K562 (cell line): ENCODE measurements around the gene PIK3CA. TPM values are rescaled to one million over a fixed set of nuclear protein-coding genes. Genes with fewer than 3 reads are reported as not detected.

ENCODE experiments used
- ATAC-seq: fragments of 200-7000 bp; cut with Tn5 transposase; 3 replicates; pipeline ENCODE4 v1.9.1; 2020; ENCODE audit warnings: moderate library complexity
- BruUV-seq: library from RNA; stranded (reverse); fragments of 400-500 nt; replicated peaks from 2 replicates; lab custom pipeline; 2021; lab: Mats Ljungman, UMichigan
- CTCF ChIA-PET: fragments of 300-600 bp; formaldehyde crosslinking; extraction: SDS; loops from one replicate; lab custom pipeline; 2021; ENCODE audit warnings: low intra/inter-chr PET ratio; lab: Yijun Ruan, JAX
- POLR2A ChIA-PET: fragments of 300-600, 350-650 bp; sonication (Branson Sonifier 250); formaldehyde crosslinking; extraction: SDS; loops from one replicate; lab custom pipeline; 2021; ENCODE audit warnings: antibody characterized with exemption, inconsistent platforms; lab: Yijun Ruan, JAX
- DNase-seq, 4 experiments: peaks; one replicate each; pipeline versions ENCODE4 v3.0.0 to v3.0.0-alpha.2; 2011 to 2018; ENCODE audit warnings: low spot score in 3 of 4, mixed read lengths in 3 of 4; ENCODE audit errors: extremely low read depth in 1 of 4
- FAIRE-seq: peaks from 2 replicates; lab custom pipeline; 2011; peaks lifted over from hg19 to GRCh38; lab: Jason Lieb, UNC
- H2AFZ ChIP-seq: 2 replicates; pipeline ENCODE4 v1.6.0; 2011; ENCODE audit warnings: low read depth, low read length, control low read depth, inconsistent platforms
- H3K27ac ChIP-seq: fragments of 200-600 bp; 3 replicates; pipeline ENCODE4 v1.8.0; 2011; ENCODE audit warnings: low read depth, mild to moderate bottlenecking, control low read depth, inconsistent platforms, low read length, moderate library complexity, mixed read lengths; ENCODE audit errors: extremely low read depth
- H3K27me3 ChIP-seq, 2 experiments: fragments of 300-600 bp in 1 of 2; 2 replicates in 1 of 2; 3 replicates in 1 of 2; pipeline versions ENCODE4 v1.6.0 to v1.8.0; 2011; ENCODE audit warnings: inconsistent platforms in 2 of 2, low read length in 2 of 2, mild to moderate bottlenecking in 1 of 2, mixed read lengths in 1 of 2, moderate library complexity in 1 of 2; ENCODE audit not compliant: control insufficient read depth in 2 of 2, insufficient read depth in 2 of 2
- H3K36me3 ChIP-seq: fragments of 300-600 bp; 3 replicates; pipeline ENCODE4 v1.8.0; 2011; ENCODE audit warnings: mild to moderate bottlenecking, low read length, inconsistent platforms; ENCODE audit not compliant: control insufficient read depth, insufficient read depth
- H3K4me1 ChIP-seq, 2 experiments: fragments of 200-600 bp in 1 of 2; replicated peaks in 1 of 2; 2 replicates in 1 of 2; 3 replicates in 1 of 2; pipeline versions ENCODE4 v1.5.1 to v1.8.0; 2011; ENCODE audit warnings: inconsistent platforms in 2 of 2, low read length in 2 of 2, mild to moderate bottlenecking in 1 of 2, mixed read lengths in 1 of 2, moderate library complexity in 1 of 2; ENCODE audit not compliant: control insufficient read depth in 2 of 2, insufficient read depth in 2 of 2
- H3K4me2 ChIP-seq: 2 replicates; pipeline ENCODE4 v1.6.1; 2011; ENCODE audit warnings: low read length, control low read depth, inconsistent platforms, mixed read lengths; ENCODE audit not compliant: insufficient read depth
- H3K4me3 ChIP-seq: fragments of 200-600 bp; sonication (generic), shearing (Covaris generic); 2 replicates; pipeline ENCODE4 v1.5.1; 2016; ENCODE audit warnings: control low read depth, inconsistent platforms
- H3K79me2 ChIP-seq: fragments of 200-600 bp; 3 replicates; pipeline ENCODE4 v1.8.0; 2011; ENCODE audit warnings: low read length, inconsistent platforms; ENCODE audit not compliant: control insufficient read depth, insufficient read depth
- H3K9ac ChIP-seq, 2 experiments: 2 replicates each; pipeline versions ENCODE4 v1.6.0 to v1.6.1; 2011; ENCODE audit warnings: low read depth in 2 of 2, low read length in 2 of 2, control low read depth in 1 of 2, inconsistent platforms in 1 of 2, mild to moderate bottlenecking in 1 of 2, mixed read lengths in 1 of 2; ENCODE audit not compliant: insufficient read depth in 1 of 2
- H3K9me1 ChIP-seq: one replicate; pipeline ENCODE4 v1.6.0; 2011; ENCODE audit warnings: inconsistent platforms, mild to moderate bottlenecking, low read length, moderate library complexity; ENCODE audit not compliant: control insufficient read depth, insufficient read depth
- H3K9me3 ChIP-seq: replicated peaks from 2 replicates; pipeline ENCODE4 v1.5.1; 2011; ENCODE audit warnings: low read depth, low read length, inconsistent platforms; ENCODE audit not compliant: control insufficient read depth, insufficient read depth
- H4K20me1 ChIP-seq: replicated peaks from 2 replicates; pipeline ENCODE4 v1.6.1; 2011; ENCODE audit warnings: low read length, inconsistent platforms, mixed read lengths; ENCODE audit not compliant: control insufficient read depth, insufficient read depth
- CHAMP1 ChIP-seq: fragments of 450-650 bp; IDR thresholded peaks from 2 replicates; pipeline ENCODE4 v1.6.1; 2016; ENCODE audit warnings: mild to moderate bottlenecking
- CTCF ChIP-seq, 3 experiments: IDR thresholded peaks in 2 of 3; conservative IDR thresholded peaks in 1 of 3; 2 replicates each; pipeline ENCODE4 v1.5.1; 2011 to 2012; ENCODE audit warnings: low read length in 3 of 3, mild to moderate bottlenecking in 3 of 3, control low read depth in 2 of 3, improper control_type of control experiment in 1 of 3, inconsistent platforms in 1 of 3, low read depth in 1 of 3, mixed read lengths in 1 of 3, moderate library complexity in 1 of 3; ENCODE audit not compliant: insufficient read depth in 2 of 3
- ETV6 ChIP-seq, 3 experiments: fragments of 150-350 bp in 1 of 3; sonication (generic) in 1 of 3; formaldehyde crosslinking in 1 of 3; IDR thresholded peaks; 2 replicates each; pipeline versions ENCODE4 v1.6.1 to v1.8.0; 2014 to 2022; ENCODE audit warnings: borderline replicate concordance in 2 of 3, low read depth in 2 of 3, antibody characterized with exemption in 1 of 3, low read length in 1 of 3, mild to moderate bottlenecking in 1 of 3, missing genetic modification reagents in 1 of 3
- FOS ChIP-seq: IDR thresholded peaks from 3 replicates; pipeline ENCODE4 v1.6.1; 2011; ENCODE audit not compliant: insufficient read length; ENCODE audit errors: extremely low read depth
- MAFF ChIP-seq: IDR thresholded peaks from 2 replicates; pipeline ENCODE4 v1.6.1; 2012; ENCODE audit warnings: low read length, improper control_type of control experiment
- SAFB2 ChIP-seq: fragments of 200-400 bp; formaldehyde crosslinking; IDR thresholded peaks from 2 replicates; pipeline ENCODE4 v1.6.1; 2018; ENCODE audit warnings: borderline replicate concordance, low read length, low read depth, moderate library complexity; ENCODE audit not compliant: severe bottlenecking
- SIRT6 ChIP-seq: IDR thresholded peaks from one replicate; pipeline ENCODE4 v1.6.1; 2012; ENCODE audit warnings: low read depth, mild to moderate bottlenecking, control low read depth, inconsistent platforms, low read length, moderate library complexity
- SOX6 ChIP-seq: fragments of 450-650 bp; IDR thresholded peaks from 2 replicates; pipeline ENCODE4 v1.6.1; 2014; ENCODE audit warnings: mild to moderate bottlenecking
- THRA ChIP-seq: fragments of 450-650 bp; IDR thresholded peaks from 2 replicates; pipeline ENCODE4 v1.6.1; 2017; ENCODE audit warnings: mild to moderate bottlenecking, moderate library complexity
- ZFP36 ChIP-seq: fragments of 150-350 bp; IDR thresholded peaks from 2 replicates; pipeline ENCODE4 v1.6.1; 2018; ENCODE audit warnings: low read length, low read depth; ENCODE audit not compliant: partially characterized antibody
- ZNF121 ChIP-seq: sonication (generic); formaldehyde crosslinking; conservative IDR thresholded peaks from 2 replicates; pipeline ENCODE4 v1.8.0; 2022; ENCODE audit warnings: missing genetic modification reagents
- ZNF766 ChIP-seq: fragments of 200-800 bp; sonication (Bioruptor generic); conservative IDR thresholded peaks from 2 replicates; pipeline ENCODE4 v1.6.1; 2016; ENCODE audit warnings: missing genetic modification characterization, missing compliant biosample characterization
- ZZZ3 ChIP-seq: fragments of 450-650 bp; IDR thresholded peaks from 2 replicates; pipeline ENCODE4 v1.6.1; 2016; ENCODE audit warnings: antibody characterized with exemption, mild to moderate bottlenecking, moderate library complexity
- in situ Hi-C: fragments of 300-500 bp; cut with MboI; formaldehyde crosslinking; loops from 4 replicates; pipeline ENCODE4 v1.15.0; 2018; ENCODE audit warnings: inconsistent platforms, mixed read lengths
- intact Hi-C: fragments of 100-400 bp; cut with micrococcal nuclease; formaldehyde crosslinking; loops from 2 replicates; pipeline ENCODE4 v1.14.2; 2022
- polyA plus RNA-seq, 8 experiments: library from polyadenylated mRNA; depleted of rRNA in 4 of 8; stranded (reverse) in 5 of 8; unstranded in 3 of 8; fragments of >200 nt; fragmentation: Nextera tagmentation in 2 of 8; fragmentation: Illumina TruSeq in 1 of 8; extraction: Ambion mirVana in 2 of 8; extraction: Trizol in 1 of 8; gene quantifications; 2 replicates each; pipeline versions ENCODE4 v1.2.1 to v1.2.3, GENCODE V29; 2011 to 2014; ENCODE audit warnings: inconsistent platforms in 1 of 8, missing spikeins in 1 of 8
- total RNA-seq, 7 experiments: library from RNA; depleted of rRNA in 6 of 7; stranded (reverse); fragments of >200 nt in 6 of 7; fragmentation: Illumina TruSeq in 2 of 7; extraction: Trizol in 2 of 7; gene quantifications; 2 replicates each; pipeline versions ENCODE4 v1.2.1 to v1.2.3, GENCODE V29; 2011 to 2021; ENCODE audit warnings: low replicate concordance in 1 of 7

Gene PIK3CA
- total and polyA plus RNA-seq, 9 of the 15 experiments (the other 6 are each of a cell fraction or from before 2014, with no cell fraction given), result 3.8 to 19.4 (median 10.8) TPM

GRCh38 chr3:179098388-179099077 lies 49.6 kb upstream of the PIK3CA start (continued):
- TF ChIP-seq CTCF (IDR thresholded peaks at IDR 0.05 in 2 of 3, conservative IDR thresholded peaks at IDR 0.05 in 1 of 3; ENCODE audit: insufficient read depth in 2 of 3, low read depth in 1 of 3, low read length in 3 of 3), result peak in 1 of 3 experiments; percentile 35; a peak in 2 of 6 replicates
- TF ChIP-seq ETV6 (IDR thresholded peaks at IDR 0.05; ENCODE audit: borderline replicate concordance in 1 of 2, low read depth in 2 of 2, low read length in 1 of 2), result no peak
- no peak for TF ChIP-seq ETV6 (CRISPR knock-in tag; IDR thresholded peaks at IDR 0.05; ENCODE audit: borderline replicate concordance)
- peak; percentile 21; the same call in 1 of the 2 replicates for TF ChIP-seq MAFF
- TF ChIP-seq SAFB2, result no peak
- TF ChIP-seq, all 486 proteins: peak for 26

- no TSS peak for BruUV-seq
- DNase-seq, result peak; percentile 13 to 84 (median 38)
- Histone ChIP-seq H2AFZ (peak overlapping the region; percentile 49), H3K4me2 (peak overlapping the region; percentile 17; the same call in 1 of the 2 replicates), H4K20me1 (no peaks in the 10 kb centered on the region), H3K9ac (no peak overlapping the region), H3K27ac (peak overlapping the region; percentile 27; the same call in 1 of the 3 replicates), H3K36me3 (no peaks in the 10 kb centered on the region), H3K9me3 (no peaks in the 10 kb centered on the region), H3K79me2 (no peaks in the 10 kb centered on the region), H3K4me3 (no peak overlapping the region), H3K9me1 (no peaks in the 10 kb centered on the region), H3K4me1 (peaks cover 5 to 7% of the 10 kb centered on the region in 2 experiments; a peak in 4 of 5 replicates), H3K27me3 (no peaks in the 10 kb centered on the region)
- in situ Hi-C loops, result no loop called here
- peak; percentile 90 for ATAC-seq
- FAIRE-seq, result peak; percentile 93
- ChIA-PET POLR2A (interaction anchor here (0.6 kb wide), 1 partner anchor 220 kb away, joined by 3 read pairs; no protein-coding TSS in a partner anchor), CTCF (no interaction called here)
- intact Hi-C loops, result loop anchor here (2.0 kb wide), 1 partner anchor 32 kb away; no protein-coding TSS in a partner anchor
- 0 out of 2 replicates have a peak, but pooled peaks have one; percentile 50 for TF ChIP-seq ZNF766 (CRISPR knock-in tag)
- TF ChIP-seq CHAMP1, result peak; percentile 66; the same call in 1 of the 2 replicates
- TF ChIP-seq SOX6, result peak; percentile 75; the same call in 1 of the 2 replicates
- TF ChIP-seq ZFP36, result no peak
- no peak for TF ChIP-seq FOS
- no peak for TF ChIP-seq THRA
- no peak for TF ChIP-seq ZNF121
- TF ChIP-seq ZZZ3, result no peak
- no peak for TF ChIP-seq SIRT6
These were observed 47.5 kb upstream of the PIK3CA start for GRCh38 chr3:179100652-179101051.
